Activated CD8-positive, alpha-beta memory T cell treated with anti-CD3 and anti-CD28 coated beads for 36 hours (primary cell): Measurements from ENCODE around the gene CFLAR. TPM values are rescaled to one million over a fixed set of nuclear protein-coding genes. Genes with fewer than 3 reads are reported as not detected.
"Not testable (repeated sequence)": the region's sequence is repeated elsewhere in the genome, so short reads cannot be mapped to it uniquely, and the experiment has no call there.

Experiments
- CTCF ChIA-PET: fragments of 350-600 bp; sonication (Branson Sonifier 250); formaldehyde crosslinking; loops from one replicate; lab custom pipeline; 2021; ENCODE audit warnings: antibody characterized with exemption; lab: Charles Lee
- POLR2A ChIA-PET: fragments of 350-600 bp; sonication (Branson Sonifier 250); formaldehyde crosslinking; loops from one replicate; lab custom pipeline; 2021; ENCODE audit warnings: antibody characterized with exemption; lab: Charles Lee
- total RNA-seq, 2 experiments: library from RNA; stranded (reverse); gene quantifications; one replicate each; pipeline ENCODE4 v1.2.3, GENCODE V29; 2021

The CFLAR gene
- total RNA-seq, 2 experiments from 2014 or later: 279 to 287 TPM

GRCh38 chr2:201137505-201138400 is 21.8 kb downstream of the CFLAR start:
- CTCF ChIA-PET: no interaction called here
- POLR2A ChIA-PET: interaction anchor here (1.5 kb wide), 1 partner anchor 11 kb away, joined by 4 read pairs; no protein-coding TSS in a partner anchor

GRCh38 chr2:201138401-201138970 is 22.5 kb downstream of the CFLAR start:
- ChIA-PET CTCF (no interaction called here), POLR2A (no interaction called here)

- CTCF ChIA-PET, POLR2A ChIA-PET: not testable (repeated sequence)
These were observed 23.2 kb downstream of the CFLAR start for GRCh38 chr2:201138986-201139781.

GRCh38 chr2:201139836-201140604 is 24.1 kb downstream of the CFLAR start:
- POLR2A ChIA-PET: no interaction called here
- CTCF ChIA-PET: no interaction called here

GRCh38 chr2:201144101-201145051 is 28.4 kb downstream of the CFLAR start:
- ChIA-PET POLR2A (interaction anchor here (0.6 to 1.1 kb wide), 4 partner anchors 9 to 526 kb away, joined by 3 read pairs; partner anchors contain the start of gene CLK1), CTCF (interaction anchor here (0.6 to 2.2 kb wide), 3 partner anchors 14 to 298 kb away, joined by 3 to 9 read pairs (median 4); no protein-coding TSS in a partner anchor)

GRCh38 chr2:201148434-201148990 is 32.5 kb downstream of the CFLAR start:
- ChIA-PET CTCF (interaction anchor here (0.5 to 1.0 kb wide), 2 partner anchors 186 to 290 kb away, joined by 3 read pairs; no protein-coding TSS in a partner anchor), POLR2A (interaction anchor here (1.4 kb wide), 1 partner anchor 22 kb away, joined by 4 read pairs; no protein-coding TSS in a partner anchor)

- POLR2A ChIA-PET: interaction anchor here (1.0 to 1.4 kb wide), 2 partner anchors 23 to 244 kb away, joined by 4 to 6 read pairs; no protein-coding TSS in a partner anchor
- CTCF ChIA-PET: interaction anchor here (1.0 kb wide), 1 partner anchor 186 kb away, joined by 3 read pairs; no protein-coding TSS in a partner anchor
These were observed 33.3 kb downstream of the CFLAR start for GRCh38 chr2:201149064-201149820.

GRCh38 chr2:201149821-201150165 is 33.8 kb downstream of the CFLAR start:
- POLR2A ChIA-PET: interaction anchor here (1.0 kb wide), 1 partner anchor 244 kb away, joined by 6 read pairs; no protein-coding TSS in a partner anchor
- CTCF ChIA-PET: not testable (repeated sequence)

GRCh38 chr2:201150454-201151020 is 34.6 kb downstream of the CFLAR start:
- POLR2A ChIA-PET: interaction anchor here (0.6 to 1.3 kb wide), 5 partner anchors 15 to 245 kb away, joined by 3 to 6 read pairs (median 3); partner anchors contain the start of gene CFLAR
- CTCF ChIA-PET: no interaction called here

- ChIA-PET POLR2A (interaction anchor here (0.6 to 1.3 kb wide), 2 partner anchors 19 to 36 kb away, joined by 3 to 6 read pairs; partner anchors contain the start of gene CFLAR), CTCF (interaction anchor here (0.6 to 0.7 kb wide), 2 partner anchors 21 to 475 kb away, joined by 3 read pairs; no protein-coding TSS in a partner anchor)
These were observed 35.4 kb downstream of the CFLAR start for GRCh38 chr2:201151127-201151981.

GRCh38 chr2:201152517-201152916 is 36.6 kb downstream of the CFLAR start:
- CTCF ChIA-PET: no interaction called here
- POLR2A ChIA-PET: no interaction called here

GRCh38 chr2:201152999-201153815 is 37.2 kb downstream of the CFLAR start:
- ChIA-PET POLR2A (no interaction called here), CTCF (interaction anchor here (0.6 to 1.3 kb wide), 2 partner anchors 24 to 153 kb away, joined by 3 to 4 read pairs; no protein-coding TSS in a partner anchor)

GRCh38 chr2:201154615-201155399 is 38.8 kb downstream of the CFLAR start:
- POLR2A ChIA-PET: interaction anchor here (1.0 kb wide), 1 partner anchor 37 kb away, joined by 12 read pairs; no protein-coding TSS in a partner anchor
- CTCF ChIA-PET: interaction anchor here (1.3 kb wide), 1 partner anchor 23 kb away, joined by 4 read pairs; no protein-coding TSS in a partner anchor
